ENCODE results near the gene TMC6. TPM values are rescaled to one million over a fixed set of nuclear protein-coding genes. Genes with fewer than 3 reads are reported as not detected.
"Not testable (repeated sequence)": the region's sequence is repeated elsewhere in the genome, so short reads cannot be mapped to it uniquely, and the experiment has no call there.

TMC6 gene
- total RNA-seq, 1 donor from 2014 or later = 6.9 TPM

DNA sequence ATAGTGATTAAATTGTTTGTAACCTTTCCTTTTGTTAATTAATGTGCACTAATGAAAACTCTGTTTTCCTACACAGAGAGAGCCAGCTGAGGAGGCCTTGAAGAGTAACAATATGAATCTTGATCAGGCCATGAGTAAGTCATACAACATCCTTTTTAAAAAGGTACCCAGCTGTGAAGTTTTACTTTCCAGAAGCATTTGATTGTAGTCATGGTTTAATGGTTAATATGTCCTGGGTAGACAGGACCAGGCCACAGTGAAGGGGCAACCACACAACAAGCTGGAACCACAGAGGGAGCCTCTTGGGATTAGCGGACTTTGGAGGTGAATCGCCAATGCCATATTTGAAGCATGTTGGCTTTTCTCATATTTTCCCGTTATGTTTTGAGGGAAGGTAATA is 55.6 kb downstream of the TMC6 start:
- Histone ChIP-seq H3K27ac (no peak overlapping the region), H3K9me3 (ENCODE audit: low read depth) (no peaks in the 10 kb centered on the region), H4K20me1 (ENCODE audit: low read depth) (no peaks in the 10 kb centered on the region), H3K4me3 (no peak overlapping the region), H3F3A (ENCODE audit: low read depth) (no peaks in the 10 kb centered on the region), H3K27me3 (no peaks in the 10 kb centered on the region), H2AFZ (replicated peaks) (no peak overlapping the region), H3K4me1 (no peaks in the 10 kb centered on the region), H3K79me2 (ENCODE audit: low read depth) (no peaks in the 10 kb centered on the region), H3K9ac (no peak overlapping the region), H3K4me2 (no peak overlapping the region), H3K36me3 (peaks cover 21% of the 10 kb centered on the region)
- Mint-ChIP-seq H3K27ac (no peak overlapping the region), H3K9me3 (no peaks in the 10 kb centered on the region), H3K27me3 (ENCODE audit: insufficient read depth, low read depth) (no peaks in the 10 kb centered on the region), H3K36me3 (peaks cover 43% of the 10 kb centered on the region), H3K4me1 (no peaks in the 10 kb centered on the region), H3K4me3 (no peak overlapping the region)
- TF ChIP-seq EZH2 (IDR thresholded peaks at IDR 0.05) (no peak), EZH2phosphoT487 (IDR thresholded peaks at IDR 0.05) (no peak)
- TF ChIP-seq, protein P1, sequence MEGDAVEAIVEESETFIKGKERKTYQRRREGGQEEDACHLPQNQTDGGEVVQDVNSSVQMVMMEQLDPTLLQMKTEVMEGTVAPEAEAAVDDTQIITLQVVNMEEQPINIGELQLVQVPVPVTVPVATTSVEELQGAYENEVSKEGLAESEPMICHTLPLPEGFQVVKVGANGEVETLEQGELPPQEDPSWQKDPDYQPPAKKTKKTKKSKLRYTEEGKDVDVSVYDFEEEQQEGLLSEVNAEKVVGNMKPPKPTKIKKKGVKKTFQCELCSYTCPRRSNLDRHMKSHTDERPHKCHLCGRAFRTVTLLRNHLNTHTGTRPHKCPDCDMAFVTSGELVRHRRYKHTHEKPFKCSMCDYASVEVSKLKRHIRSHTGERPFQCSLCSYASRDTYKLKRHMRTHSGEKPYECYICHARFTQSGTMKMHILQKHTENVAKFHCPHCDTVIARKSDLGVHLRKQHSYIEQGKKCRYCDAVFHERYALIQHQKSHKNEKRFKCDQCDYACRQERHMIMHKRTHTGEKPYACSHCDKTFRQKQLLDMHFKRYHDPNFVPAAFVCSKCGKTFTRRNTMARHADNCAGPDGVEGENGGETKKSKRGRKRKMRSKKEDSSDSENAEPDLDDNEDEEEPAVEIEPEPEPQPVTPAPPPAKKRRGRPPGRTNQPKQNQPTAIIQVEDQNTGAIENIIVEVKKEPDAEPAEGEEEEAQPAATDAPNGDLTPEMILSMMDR (IDR thresholded peaks at IDR 0.05) = no peak
- DNase-seq (ENCODE audit: low spot score) = no peak

DNA sequence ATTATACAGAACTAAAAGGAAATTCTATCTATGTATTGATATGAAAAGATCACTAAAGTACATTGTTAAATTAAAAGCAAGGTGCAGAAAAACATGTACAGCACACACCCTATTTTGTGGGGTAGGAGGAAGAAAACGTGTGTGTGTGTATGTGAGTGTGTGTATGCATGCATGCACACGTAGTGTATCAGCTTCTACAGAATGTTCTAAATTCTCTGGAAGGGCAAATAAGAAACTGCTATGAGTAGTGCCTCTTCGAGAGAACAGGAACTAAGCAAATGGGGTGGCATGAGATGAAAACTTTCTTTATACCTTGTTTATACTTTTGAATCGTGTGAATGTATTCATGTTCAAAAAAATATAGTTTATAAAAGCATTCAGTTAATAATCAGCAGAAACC is 58.9 kb downstream of the TMC6 start:
- no peaks in the 10 kb centered on the region for H3F3A ChIP-seq (ENCODE audit: low read depth)
- no peak for TF ChIP-seq EZH2phosphoT487 (IDR thresholded peaks at IDR 0.05)
- TF ChIP-seq EZH2 (IDR thresholded peaks at IDR 0.05) = no peak
- TF ChIP-seq, protein P1 (IDR thresholded peaks at IDR 0.05) = no peak
- H3K79me2 ChIP-seq (ENCODE audit: low read depth) = no peaks in the 10 kb centered on the region
- H3K4me1 ChIP-seq = no peaks in the 10 kb centered on the region
- no peak overlapping the region for H3K9ac ChIP-seq
- peaks cover 21% of the 10 kb centered on the region for H3K36me3 ChIP-seq
- H3K27me3 ChIP-seq = no peaks in the 10 kb centered on the region
- Mint-ChIP-seq H3K27me3 (ENCODE audit: insufficient read depth, low read depth) (no peaks in the 10 kb centered on the region), H3K36me3 (peaks cover 34% of the 10 kb centered on the region), H3K4me1 (no peaks in the 10 kb centered on the region), H3K27ac (no peak overlapping the region), H3K4me3 (no peak overlapping the region), H3K9me3 (no peaks in the 10 kb centered on the region)
- H3K4me3 ChIP-seq = no peak overlapping the region
- no peak overlapping the region for H3K27ac ChIP-seq
- H3K4me2 ChIP-seq = no peak overlapping the region
- no peak overlapping the region for H2AFZ ChIP-seq (replicated peaks)
- no peak for DNase-seq (ENCODE audit: low spot score)
- no peaks in the 10 kb centered on the region for H3K9me3 ChIP-seq (ENCODE audit: low read depth)
- no peaks in the 10 kb centered on the region for H4K20me1 ChIP-seq (ENCODE audit: low read depth)

- H3K4me2 ChIP-seq, H3K4me3 Mint-ChIP-seq: not testable (repeated sequence)
Observed at GRCh38 chr17:78066976-78067375, 61.6 kb downstream of the TMC6 start.

GRCh38 chr17:78064708-78065107 is 63.8 kb downstream of the TMC6 start:
- Mint-ChIP-seq H3K27me3 (ENCODE audit: insufficient read depth, low read depth) (no peaks in the 10 kb centered on the region), H3K4me3 (no peak overlapping the region), H3K4me1 (no peaks in the 10 kb centered on the region), H3K27ac (no peak overlapping the region), H3K36me3 (peaks cover 11% of the 10 kb centered on the region), H3K9me3 (no peaks in the 10 kb centered on the region)
- H3K36me3 ChIP-seq = peaks cover 9% of the 10 kb centered on the region
- H3K79me2 ChIP-seq (ENCODE audit: low read depth) = no peaks in the 10 kb centered on the region
- TF ChIP-seq EZH2phosphoT487 (IDR thresholded peaks at IDR 0.05) = no peak
- no peak for TF ChIP-seq EZH2 (IDR thresholded peaks at IDR 0.05)
- TF ChIP-seq, protein P1 (IDR thresholded peaks at IDR 0.05) = no peak
- H4K20me1 ChIP-seq (ENCODE audit: low read depth) = peaks cover 3% of the 10 kb centered on the region
- no peak overlapping the region for H2AFZ ChIP-seq (replicated peaks)
- H3K4me1 ChIP-seq = no peaks in the 10 kb centered on the region
- no peaks in the 10 kb centered on the region for H3K27me3 ChIP-seq
- H3K4me3 ChIP-seq = no peak overlapping the region
- no peak for DNase-seq (ENCODE audit: low spot score)
- no peaks in the 10 kb centered on the region for H3K9me3 ChIP-seq (ENCODE audit: low read depth)
- no peaks in the 10 kb centered on the region for H3F3A ChIP-seq (ENCODE audit: low read depth)
- H3K27ac ChIP-seq = no peak overlapping the region
- H3K4me2 ChIP-seq = no peak overlapping the region
- no peak overlapping the region for H3K9ac ChIP-seq

More at GRCh38 chr17:78066976-78067375, 61.6 kb downstream of the TMC6 start:
- peaks cover 16% of the 10 kb centered on the region for H3K36me3 ChIP-seq
- H4K20me1 ChIP-seq (ENCODE audit: low read depth); H3K79me2 ChIP-seq (ENCODE audit: low read depth); H3F3A ChIP-seq (ENCODE audit: low read depth); H3K9me3 ChIP-seq (ENCODE audit: low read depth); H3K9ac ChIP-seq; H3K4me1 Mint-ChIP-seq; H3K9me3 Mint-ChIP-seq; H3K4me1 ChIP-seq; H3K27ac Mint-ChIP-seq; H3K27me3 ChIP-seq; H3K27ac ChIP-seq; H3K4me3 ChIP-seq; DNase-seq (ENCODE audit: low spot score); H3K27me3 Mint-ChIP-seq (ENCODE audit: insufficient read depth, low read depth); H2AFZ ChIP-seq (replicated peaks): not testable (repeated sequence)
- peaks cover 15% of the 10 kb centered on the region for H3K36me3 Mint-ChIP-seq

Measured in neural progenitor cell (in vitro differentiated cells).